HK-2 (cell line): ENCODE results near the gene CWF19L1.

Experiments used
- DNase-seq: peaks from one replicate; pipeline ENCODE4 v3.0.0-alpha.2; 2018; ENCODE audit not compliant: unreplicated experiment

The CWF19L1 gene

GRCh38 chr10:100253041-100253440 is 14.4 kb downstream of the CWF19L1 start:
- DNase-seq: no peak

GRCh38 chr10:100248820-100249219 is 18.6 kb downstream of the CWF19L1 start:
- DNase-seq: no peak

GRCh38 chr10:100245484-100246220 is 21.8 kb downstream of the CWF19L1 start:
- DNase-seq: no peak

- DNase-seq: no peak
These were observed 27.6 kb downstream of the CWF19L1 start for GRCh38 chr10:100239851-100240250.

- no peak for DNase-seq
These were observed 29.0 kb downstream of the CWF19L1 start for GRCh38 chr10:100238429-100238828.

GRCh38 chr10:100232101-100232500 is 35.3 kb downstream of the CWF19L1 start:
- no peak for DNase-seq

- no peak for DNase-seq
These were observed 37.5 kb downstream of the CWF19L1 start for GRCh38 chr10:100229819-100230422.

GRCh38 chr10:100223879-100224278 is 43.6 kb downstream of the CWF19L1 start:
- no peak for DNase-seq

GRCh38 chr10:100222529-100222928 is 44.9 kb downstream of the CWF19L1 start:
- DNase-seq: no peak

GRCh38 chr10:100216006-100216405 is 51.4 kb downstream of the CWF19L1 start:
- DNase-seq: no peak

- no peak for DNase-seq
These were observed 58.1 kb downstream of the CWF19L1 start for GRCh38 chr10:100209303-100209702.

- peak; percentile 11 for DNase-seq
These were observed 59.2 kb downstream of the CWF19L1 start for GRCh38 chr10:100208276-100208675.

- no peak for DNase-seq
These were observed 63.1 kb downstream of the CWF19L1 start for GRCh38 chr10:100204370-100204769.

GRCh38 chr10:100201549-100201948 is 65.9 kb downstream of the CWF19L1 start:
- no peak for DNase-seq

- no peak for DNase-seq
These were observed 72.7 kb downstream of the CWF19L1 start for GRCh38 chr10:100194711-100195110.

- DNase-seq: no peak
These were observed 75.1 kb downstream of the CWF19L1 start for GRCh38 chr10:100192350-100192749.

- DNase-seq: peak; percentile 44
These were observed 80.9 kb downstream of the CWF19L1 start for GRCh38 chr10:100186253-100187212.

- DNase-seq: peak; percentile 94
These were observed 81.8 kb downstream of the CWF19L1 start, which contains the start of gene ERLIN1 for GRCh38 chr10:100185364-100186252. Gene ERLIN1 (minus strand): TSS chr10:100186029. CDS start chr10:100185626, 403 bp downstream.

- DNase-seq: peak; percentile 5
These were observed 82.6 kb downstream of the CWF19L1 start for GRCh38 chr10:100184840-100185239.

- DNase-seq: no peak
These were observed 83.0 kb downstream of the CWF19L1 start for GRCh38 chr10:100184426-100184825.

- DNase-seq: no peak
These were observed 84.0 kb downstream of the CWF19L1 start for GRCh38 chr10:100183481-100183880.
